NCI-H2171 (cell line): ENCODE data around the gene LHFPL4.
"Not testable (repeated sequence)": the region's sequence is repeated elsewhere in the genome, so short reads cannot be mapped to it uniquely, and the experiment has no call there.

Source experiments
- DNase-seq: peaks from one replicate; lab custom pipeline; 2025; lab: John Stamatoyannopoulos, UW

Gene LHFPL4

GRCh38 chr3:9536212-9536611, 17.4 kb downstream of the LHFPL4 start:
- DNase-seq: no peak

GRCh38 chr3:9534429-9534828, 19.2 kb downstream of the LHFPL4 start:
- no peak for DNase-seq

DNA sequence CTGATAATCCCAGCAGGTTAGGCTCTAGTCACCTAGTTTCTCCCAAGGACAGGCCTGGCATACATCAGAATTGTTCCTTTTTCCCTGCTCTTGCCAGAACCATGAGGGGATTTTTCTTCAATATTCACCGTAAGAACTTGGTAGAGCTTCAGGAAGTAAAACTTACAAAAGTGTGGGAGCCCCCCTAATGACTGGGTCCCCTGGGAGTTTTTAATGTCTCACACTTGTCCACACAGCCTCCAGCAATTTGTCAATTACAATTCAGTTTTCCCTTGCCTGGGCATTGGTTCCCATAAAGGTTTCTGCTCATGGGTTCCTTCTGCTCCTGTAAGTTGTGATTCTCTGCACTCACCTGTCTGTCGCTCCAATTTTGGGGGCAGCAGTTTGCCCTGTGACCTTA, 28.5 kb downstream of the LHFPL4 start:
- DNase-seq: no peak

GRCh38 chr3:9514956-9515355, 38.7 kb downstream of the LHFPL4 start:
- DNase-seq: no peak

GRCh38 chr3:9514306-9514705, 39.3 kb downstream of the LHFPL4 start:
- DNase-seq: no peak

GRCh38 chr3:9512456-9513045, 41.1 kb downstream of the LHFPL4 start:
- no peak for DNase-seq

- DNase-seq: no peak
These were observed 44.8 kb downstream of the LHFPL4 start for GRCh38 chr3:9508781-9509180.

GRCh38 chr3:9507586-9508578, 45.7 kb downstream of the LHFPL4 start:
- no peak for DNase-seq

DNA sequence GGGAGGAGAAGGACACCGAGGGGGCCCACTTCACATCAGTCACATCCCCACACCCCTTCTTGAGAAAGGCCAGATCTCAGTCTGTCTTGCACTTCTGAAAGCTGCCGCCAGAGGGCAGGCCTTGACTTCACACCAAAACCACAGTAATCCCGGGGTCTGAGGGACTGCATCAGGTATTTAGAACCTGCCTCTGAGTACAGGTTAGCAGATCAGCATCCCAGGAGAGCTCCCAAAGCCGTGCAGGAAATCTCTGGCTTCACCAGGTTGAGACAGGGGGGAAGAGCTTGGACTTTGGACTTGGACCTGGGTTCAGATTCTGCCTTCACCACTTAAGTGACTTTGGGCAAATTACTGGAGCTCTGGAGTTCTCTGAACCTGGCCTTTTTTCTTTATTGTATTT, 50.3 kb downstream of the LHFPL4 start:
- peak; percentile 38 for DNase-seq

DNA sequence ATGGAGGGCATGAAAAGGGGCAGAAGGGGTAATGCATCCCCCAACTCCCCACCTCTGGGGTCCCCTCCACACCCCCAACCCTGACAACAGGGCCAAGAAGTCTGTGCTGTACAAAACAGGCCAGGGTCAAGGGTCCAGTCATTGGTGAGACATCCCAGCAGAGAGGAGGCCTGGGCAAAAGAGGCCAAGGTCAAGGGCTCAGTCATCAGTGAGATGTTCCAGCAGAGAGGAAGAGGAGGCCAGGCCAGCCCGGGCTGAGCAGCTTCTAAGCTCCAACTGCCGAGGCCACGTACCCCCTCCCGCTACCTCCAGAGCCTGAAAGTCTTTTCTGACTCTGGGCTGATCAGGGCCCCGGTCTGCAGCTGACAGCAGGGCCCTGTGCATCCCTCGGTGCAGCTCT, 52.4 kb downstream of the LHFPL4 start:
- no peak for DNase-seq

DNA sequence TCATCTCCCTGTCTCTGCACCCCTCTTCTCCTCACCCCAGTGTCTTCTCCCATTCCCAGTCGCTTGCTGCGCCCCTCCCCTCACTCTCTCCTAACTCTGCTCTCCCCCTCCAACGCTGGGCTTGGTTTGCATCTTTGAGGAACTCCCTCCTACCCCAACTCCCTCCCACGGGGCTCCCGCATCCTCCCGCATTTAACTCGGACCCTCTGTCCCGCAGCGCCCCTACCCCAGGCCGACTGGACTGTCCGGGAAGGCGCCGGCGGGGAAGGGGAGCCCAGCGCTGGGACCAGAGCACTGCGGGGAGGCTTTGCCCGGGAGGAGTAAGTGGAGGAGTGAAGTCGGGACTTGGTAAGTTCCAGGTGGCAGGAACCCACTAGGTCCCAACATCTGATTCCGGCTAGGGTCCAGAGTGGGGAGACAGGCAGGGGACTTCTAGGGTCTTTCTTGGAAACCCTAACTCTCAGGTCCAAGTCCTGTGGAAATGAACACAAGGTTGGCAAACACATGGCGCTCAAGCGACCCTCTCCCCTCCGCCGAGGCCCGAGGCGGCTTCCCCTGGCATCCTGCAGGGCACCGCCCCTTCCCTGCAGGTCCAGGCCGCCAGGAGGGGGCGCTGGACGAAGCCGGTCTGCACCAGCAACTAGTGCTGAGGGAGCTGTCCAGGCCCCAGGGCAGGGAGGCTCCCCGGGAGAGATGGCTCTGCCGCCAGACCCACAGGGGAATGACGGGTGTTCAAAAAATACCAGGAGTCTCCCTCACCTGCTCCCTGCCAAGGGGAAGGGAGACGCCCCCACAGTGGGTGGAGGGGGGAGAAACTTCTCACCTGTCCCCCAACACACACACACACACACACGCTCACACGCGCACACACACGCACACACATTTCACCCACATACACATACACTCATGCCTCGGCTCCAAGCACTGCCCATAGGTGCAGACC, 53.2 kb downstream of the LHFPL4 start:
- no peak for DNase-seq

DNA sequence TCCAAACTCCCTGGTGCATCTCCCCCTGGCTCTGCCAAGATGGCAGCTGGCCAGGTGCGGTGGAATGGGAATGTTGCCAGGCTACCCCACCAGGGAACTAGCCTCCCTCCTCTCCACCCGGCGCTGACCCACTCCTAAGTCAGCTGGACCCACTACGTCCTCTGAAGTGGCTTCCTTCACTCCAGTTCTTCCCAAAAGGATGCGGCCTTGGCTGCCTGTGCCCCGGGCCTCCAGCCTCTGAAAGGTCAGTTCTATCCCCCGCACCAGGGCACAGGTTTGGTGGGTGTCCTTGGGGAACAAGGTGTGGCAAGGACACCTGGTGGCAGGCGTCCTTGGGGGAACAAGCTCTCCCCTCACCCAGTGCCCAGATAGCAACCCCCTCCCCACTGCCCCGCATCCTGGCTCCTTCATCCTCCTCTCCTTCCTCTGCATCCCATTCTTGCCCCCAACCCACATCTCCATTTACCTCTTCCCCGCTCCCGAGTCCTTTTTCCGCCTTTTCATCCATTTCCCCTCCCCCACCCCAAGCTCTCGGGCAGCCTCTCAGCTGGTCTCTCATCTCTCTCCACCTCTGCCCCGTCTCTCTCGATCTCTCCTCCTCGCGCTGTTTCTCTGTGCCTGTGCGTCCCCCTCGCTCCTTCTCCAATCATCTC, 54.0 kb downstream of the LHFPL4 start:
- DNase-seq: no peak

DNA sequence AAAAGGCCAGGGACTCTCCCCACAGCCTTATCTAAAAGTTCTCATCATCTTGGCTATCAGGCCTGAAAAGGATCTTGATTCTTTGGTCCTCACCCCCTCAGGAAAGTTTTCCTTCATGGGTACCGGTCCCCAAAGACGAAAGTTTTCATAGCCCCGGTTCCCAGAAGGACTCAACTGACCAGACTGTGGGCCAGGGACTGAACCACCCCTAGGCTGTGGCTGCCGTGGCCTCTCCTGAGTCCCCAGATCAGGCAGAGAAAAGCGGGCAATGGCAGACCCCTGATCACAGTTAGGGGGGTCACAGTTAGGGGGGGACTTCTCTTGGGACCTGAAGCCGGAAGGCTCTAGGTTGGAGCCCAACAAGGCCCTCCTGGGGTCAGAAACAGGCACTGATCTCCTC, 54.8 kb downstream of the LHFPL4 start:
- DNase-seq: no peak

GRCh38 chr3:9497821-9498565, 55.6 kb downstream of the LHFPL4 start:
- no peak for DNase-seq

DNA sequence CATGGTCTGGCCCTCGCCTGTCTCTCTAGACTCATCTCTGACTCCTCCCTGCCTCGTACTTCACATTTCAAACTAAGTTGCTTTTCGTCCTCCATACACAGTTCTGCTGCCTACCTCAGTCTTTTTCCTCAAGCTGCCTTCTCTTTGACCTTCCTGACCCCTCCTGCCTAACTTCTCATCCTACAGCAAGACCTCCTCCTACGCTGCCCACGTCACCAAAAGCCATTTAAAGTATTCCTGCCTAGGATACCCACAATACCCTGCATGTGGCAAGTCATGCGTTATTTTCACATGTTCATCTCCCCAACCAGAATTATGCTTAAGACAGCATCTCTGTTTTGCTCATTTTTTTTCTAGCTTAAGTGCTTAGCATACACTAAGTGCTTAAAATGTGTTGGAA, 56.7 kb downstream of the LHFPL4 start:
- DNase-seq: no peak

- not testable (repeated sequence) for DNase-seq
These were observed 59.6 kb downstream of the LHFPL4 start for GRCh38 chr3:9494036-9494435.

- no peak for DNase-seq
These were observed 62.1 kb downstream of the LHFPL4 start for GRCh38 chr3:9491506-9491905.

DNA sequence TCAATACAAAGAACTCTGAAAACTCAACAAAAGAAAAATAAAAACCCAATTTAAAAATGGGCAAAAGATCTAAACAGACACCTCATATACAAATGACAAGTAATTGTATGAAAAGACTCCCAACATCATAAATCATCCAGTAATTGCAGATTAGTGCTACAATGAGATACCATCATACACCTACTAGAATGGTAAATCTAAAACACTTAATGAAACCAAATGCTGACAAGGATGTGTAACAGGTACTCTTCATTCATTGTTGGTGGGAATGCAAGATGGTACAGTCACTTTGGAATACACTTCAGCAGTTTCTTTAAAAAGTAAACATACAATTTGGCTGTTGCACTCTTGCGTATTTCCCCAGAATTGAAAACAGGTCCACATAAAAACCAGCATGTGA, 68.4 kb downstream of the LHFPL4 start:
- DNase-seq: no peak

- DNase-seq: no peak
These were observed 73.4 kb downstream of the LHFPL4 start for GRCh38 chr3:9480265-9480664.

- no peak for DNase-seq
These were observed 76.7 kb downstream of the LHFPL4 start for GRCh38 chr3:9476935-9477334.

- no peak for DNase-seq
These were observed 79.1 kb downstream of the LHFPL4 start for GRCh38 chr3:9474482-9474881.
